Liver (tissue), 3 donors: ENCODE data around the gene BMPER.

Experiments
- CTCF ChIP-seq: fragments of 150-350 bp; IDR thresholded peaks from 2 replicates; pipeline ENCODE4 v1.5.1; 2017; ENCODE audit warnings: improper control_type of control experiment, low read depth, low read length; ENCODE audit not compliant: missing input control
- EGR1 ChIP-seq, 2 donors: IDR thresholded peaks; 2 replicates each; pipeline ENCODE4 v1.6.1; 2016 to 2018; ENCODE audit warnings: antibody characterized with exemption in 2 of 2, low read depth in 2 of 2
- GABPA ChIP-seq, 2 donors: IDR thresholded peaks in 1 of 2; conservative IDR thresholded peaks in 1 of 2; 2 replicates each; pipeline ENCODE4 v1.6.1; 2016; ENCODE audit warnings: antibody characterized with exemption in 2 of 2, mild to moderate bottlenecking in 1 of 2, moderate library complexity in 1 of 2
- HNF4A ChIP-seq, 2 donors: conservative IDR thresholded peaks; 2 replicates each; pipeline ENCODE4 v1.6.1; 2016; ENCODE audit warnings: antibody characterized with exemption in 2 of 2, mild to moderate bottlenecking in 2 of 2
- JUND ChIP-seq, 2 donors: IDR thresholded peaks; 2 replicates each; pipeline ENCODE4 v1.6.1; 2016; ENCODE audit warnings: antibody characterized with exemption in 2 of 2
- MAX ChIP-seq: IDR thresholded peaks from 2 replicates; pipeline ENCODE4 v1.6.1; 2016; ENCODE audit warnings: antibody characterized with exemption
- RAD21 ChIP-seq, 2 donors: IDR thresholded peaks; 2 replicates each; pipeline ENCODE4 v1.6.1; 2016; ENCODE audit warnings: antibody characterized with exemption in 2 of 2, mild to moderate bottlenecking in 2 of 2
- REST ChIP-seq: IDR thresholded peaks from 2 replicates; pipeline ENCODE4 v1.6.1; 2016; ENCODE audit warnings: antibody characterized with exemption, mild to moderate bottlenecking
- RXRA ChIP-seq, 2 donors: IDR thresholded peaks; 2 replicates each; pipeline ENCODE4 v1.6.1; 2017 to 2018; ENCODE audit warnings: antibody characterized with exemption in 2 of 2, mild to moderate bottlenecking in 1 of 2
- TAF1 ChIP-seq: conservative IDR thresholded peaks from 2 replicates; pipeline ENCODE4 v1.6.1; 2016; ENCODE audit warnings: antibody characterized with exemption, mild to moderate bottlenecking
- YY1 ChIP-seq: IDR thresholded peaks from 2 replicates; pipeline ENCODE4 v1.6.1; 2016; ENCODE audit warnings: antibody characterized with exemption, mild to moderate bottlenecking
- ZBTB33 ChIP-seq: IDR thresholded peaks from 2 replicates; pipeline ENCODE4 v1.6.1; 2016; ENCODE audit warnings: antibody characterized with exemption
- donor health status: healthy.
- donor health status: healthy.

GRCh38 chr7:34086981-34087380 lies 181.6 kb downstream of the BMPER start:
- TF ChIP-seq RAD21 (IDR thresholded peaks at IDR 0.05) (no peak), CTCF (no peak), MAX (no peak), YY1 (no peak), REST (no peak), TAF1 (no peak), ZBTB33 (no peak), JUND (IDR thresholded peaks at IDR 0.05) (no peak), GABPA (IDR thresholded peaks at IDR 0.05 in 1 of 2, conservative IDR thresholded peaks at IDR 0.05 in 1 of 2) (no peak), HNF4A (conservative IDR thresholded peaks at IDR 0.05) (no peak), EGR1 (IDR thresholded peaks at IDR 0.05; ENCODE audit: low read depth in 2 of 2) (no peak), RXRA (IDR thresholded peaks at IDR 0.05) (no peak)
